A549 treated with dexamethasone at 1 μM for 4 hours (cell line): ENCODE data around the gene SPDYE2B. TPM values are rescaled to one million over a fixed set of nuclear protein-coding genes. Genes with fewer than 3 reads are reported as not detected.

ENCODE experiments used
- total RNA-seq: library from RNA; stranded (reverse); fragments of 200-300 nt; extraction: Qiagen RNA extraction; gene quantifications from 5 replicates; pipeline ENCODE4 v1.2.3, GENCODE V29; 2022

SPDYE2B gene
- not detected in 5 replicates for total RNA-seq

GRCh38 chr7:102649924-102650323, at the start of gene SPDYE2B:
Gene SPDYE2B, plus strand, starts transcription at chr7:102650319. Its CDS starts 2,030 bp downstream, at chr7:102652349.

GRCh38 chr7:102616507-102617125, 33.5 kb upstream of the SPDYE2B start, which contains the start of gene RASA4:
Gene RASA4, minus strand, starts transcription at chr7:102616756. Its CDS starts 67 bp downstream, at chr7:102616689.

GRCh38 chr7:102642691-102643090, 7.4 kb upstream of the SPDYE2B start, which contains the start of gene UPK3BL1:
Gene UPK3BL1, minus strand, starts transcription at chr7:102642791. Its CDS starts 50 bp downstream, at chr7:102642741.

GRCh38 chr7:102671166-102671955, 21.2 kb downstream of the SPDYE2B start, which contains the start of gene POLR2J2:
Gene POLR2J2, minus strand, starts transcription at chr7:102671663. Its CDS starts 62 bp downstream, at chr7:102671601.

Other genes with a start within 250 kb of the SPDYE2B start
- gene ORAI2, start 216.7 kb upstream of the SPDYE2B start, total RNA-seq = 17.7 to 35.0 TPM (median 33.6 TPM) in 5 replicates
- gene ALKBH4, start 185.5 kb upstream of the SPDYE2B start, total RNA-seq = 9.4 to 12.9 TPM (median 11.0 TPM) in 5 replicates
- 21.6 to 30.9 TPM (median 28.4 TPM) in 5 replicates for gene LRWD1, start 185.3 kb upstream of the SPDYE2B start, total RNA-seq
- gene POLR2J, start 171.4 kb upstream of the SPDYE2B start, total RNA-seq = 104 to 123 TPM (median 107 TPM) in 5 replicates
- 0.70 to 2.3 TPM (median 2.0 TPM) in 5 replicates for gene RASA4B, start 132.5 kb upstream of the SPDYE2B start, total RNA-seq
- gene UPK3BL2, start 106.6 kb upstream of the SPDYE2B start, total RNA-seq = 1.7 to 3.1 TPM (median 2.3 TPM) in 5 replicates
- gene SPDYE2, start 99.1 kb upstream of the SPDYE2B start, total RNA-seq = not detected in 5 replicates
- gene POLR2J3, start 77.7 kb upstream of the SPDYE2B start, total RNA-seq = 19.1 to 52.3 TPM (median 49.6 TPM) in 5 replicates
- gene RASA4, start 33.6 kb upstream of the SPDYE2B start, total RNA-seq = 1.3 to 2.4 TPM (median 1.7 TPM) in 5 replicates
- 6.7 to 16.2 TPM (median 13.3 TPM) in 5 replicates for gene UPK3BL1, start 7.5 kb upstream of the SPDYE2B start, total RNA-seq
- 0.13 to 0.41 TPM (median 0.32 TPM) in 4 of 5 replicates, not detected in the other for gene POLR2J2, start 21.3 kb downstream of the SPDYE2B start, total RNA-seq
- gene FAM185A, start 98.7 kb downstream of the SPDYE2B start, total RNA-seq = 5.0 to 7.1 TPM (median 6.7 TPM) in 5 replicates